T47D (cell line): ENCODE results near the gene BICDL2.

Source experiments
- DNase-seq, 2 experiments: peaks; one replicate each; pipeline versions ENCODE4 v3.0.0 to v3.0.0-alpha.2; 2011 to 2012; ENCODE audit warnings: low read depth in 1 of 2, low spot score in 1 of 2
- JUND ChIP-seq: IDR thresholded peaks from 2 replicates; pipeline ENCODE4 v1.6.1; 2012; ENCODE audit warnings: low read depth
- in situ Hi-C: cut with HindIII; loops from 2 replicates; pipeline ENCODE4 v1.10.0; 2016; ENCODE audit warnings: low sequenced_read_pairs, low pct_unique_long_range_greater_than_20kb

Gene BICDL2

DNA sequence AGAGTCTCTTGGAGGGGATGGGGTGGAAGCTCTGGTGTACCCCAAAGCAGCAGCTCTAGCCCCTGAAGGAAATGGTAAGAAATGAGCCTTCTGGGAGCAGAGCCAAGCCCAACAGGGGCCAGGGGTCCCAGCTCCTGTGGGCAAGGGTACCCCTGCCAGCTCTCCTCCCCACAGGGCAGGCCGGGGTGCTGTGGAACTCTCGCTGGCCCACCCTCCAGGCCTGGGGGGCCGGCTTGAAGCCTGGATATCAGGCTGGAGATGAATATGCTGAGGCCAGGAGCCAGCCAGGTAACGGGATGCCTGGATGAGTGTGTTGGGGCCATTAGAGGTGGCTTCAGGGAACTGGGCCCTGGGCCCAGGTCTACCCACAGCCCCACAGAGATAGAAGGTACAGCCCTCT lies 36.2 kb downstream of the BICDL2 start:
- TF ChIP-seq JUND: no peak
- in situ Hi-C loops: no loop called here
- no peak for DNase-seq

DNA sequence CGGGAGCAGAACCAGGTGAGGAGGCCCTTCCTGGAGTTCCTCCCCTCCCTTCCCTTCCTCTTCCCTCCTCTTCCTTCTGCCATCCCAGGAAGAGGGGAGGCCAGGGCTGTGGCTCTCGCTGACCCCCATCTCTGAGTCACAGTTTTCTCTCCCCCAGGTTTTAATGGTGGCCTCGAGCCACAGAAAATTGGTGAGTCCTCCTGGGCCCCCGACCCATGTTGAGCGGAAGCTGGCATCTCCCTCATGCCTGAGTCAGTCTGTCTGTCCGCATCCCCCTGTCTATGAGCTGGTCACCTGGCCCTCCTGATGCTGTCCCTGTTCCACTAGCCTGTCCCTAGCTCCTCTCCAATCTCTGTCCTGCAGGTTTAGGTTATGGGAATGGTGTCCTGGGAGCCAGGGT lies 36.8 kb downstream of the BICDL2 start:
- no peak for TF ChIP-seq JUND
- in situ Hi-C loops: no loop called here
- no peak for DNase-seq

DNA sequence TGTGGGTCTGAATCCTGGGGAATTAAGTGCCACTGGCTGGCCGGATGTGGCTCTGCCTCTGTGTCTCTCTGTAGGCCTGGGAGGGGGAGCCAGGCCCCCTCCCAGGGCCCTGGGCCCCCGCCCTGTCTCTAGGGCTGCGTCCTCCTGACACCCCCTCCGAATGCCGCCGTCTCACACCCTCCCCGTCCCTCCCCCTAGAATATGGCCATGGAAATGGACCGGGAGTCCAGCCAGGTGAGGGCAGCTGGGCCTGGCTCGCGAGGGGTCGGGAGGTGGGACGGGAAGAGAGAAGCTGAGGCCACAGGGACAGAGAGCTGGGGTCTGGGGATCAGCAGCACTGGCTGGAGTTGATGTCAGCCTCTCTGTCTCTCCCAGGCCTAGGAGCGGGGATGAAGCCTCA lies 40.4 kb downstream of the BICDL2 start:
- no peak for DNase-seq
- in situ Hi-C loops: no loop called here
- no peak for TF ChIP-seq JUND

DNA sequence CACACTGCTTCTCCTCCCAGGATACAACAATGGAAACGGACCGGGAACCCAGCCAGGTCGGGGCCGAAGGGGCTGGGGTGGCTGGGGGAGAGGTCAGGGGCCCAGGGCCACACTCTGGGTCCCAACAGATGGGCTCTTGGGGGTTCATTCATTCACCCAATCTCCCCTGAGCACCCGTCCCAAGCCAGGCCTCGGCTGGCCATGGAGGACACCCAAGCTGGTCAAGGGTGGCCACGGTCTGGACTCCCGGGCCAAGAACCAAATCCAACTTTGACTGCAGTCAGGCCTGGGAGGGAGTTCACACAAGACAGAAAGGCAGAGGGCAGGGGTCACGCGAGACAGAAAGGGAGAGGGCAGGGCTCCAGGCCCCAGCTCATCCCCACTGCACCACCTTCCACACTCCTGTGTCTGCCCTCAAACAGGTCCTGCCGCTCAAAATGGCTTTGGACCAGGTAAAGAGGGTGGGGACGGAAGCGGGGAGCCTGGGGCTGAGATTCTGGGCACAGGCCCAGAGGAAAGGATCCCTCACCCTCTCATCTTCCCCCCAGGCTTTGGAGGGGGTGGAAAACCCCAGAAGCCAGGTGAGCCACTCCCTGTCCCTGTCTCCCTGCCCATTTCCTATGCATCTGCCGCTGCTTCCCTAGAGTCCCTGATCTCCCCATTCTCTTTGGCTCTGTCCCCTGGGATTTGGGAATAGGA lies 44.2 kb downstream of the BICDL2 start:
- no peak for DNase-seq
- in situ Hi-C loops: no loop called here
- no peak for TF ChIP-seq JUND

DNA sequence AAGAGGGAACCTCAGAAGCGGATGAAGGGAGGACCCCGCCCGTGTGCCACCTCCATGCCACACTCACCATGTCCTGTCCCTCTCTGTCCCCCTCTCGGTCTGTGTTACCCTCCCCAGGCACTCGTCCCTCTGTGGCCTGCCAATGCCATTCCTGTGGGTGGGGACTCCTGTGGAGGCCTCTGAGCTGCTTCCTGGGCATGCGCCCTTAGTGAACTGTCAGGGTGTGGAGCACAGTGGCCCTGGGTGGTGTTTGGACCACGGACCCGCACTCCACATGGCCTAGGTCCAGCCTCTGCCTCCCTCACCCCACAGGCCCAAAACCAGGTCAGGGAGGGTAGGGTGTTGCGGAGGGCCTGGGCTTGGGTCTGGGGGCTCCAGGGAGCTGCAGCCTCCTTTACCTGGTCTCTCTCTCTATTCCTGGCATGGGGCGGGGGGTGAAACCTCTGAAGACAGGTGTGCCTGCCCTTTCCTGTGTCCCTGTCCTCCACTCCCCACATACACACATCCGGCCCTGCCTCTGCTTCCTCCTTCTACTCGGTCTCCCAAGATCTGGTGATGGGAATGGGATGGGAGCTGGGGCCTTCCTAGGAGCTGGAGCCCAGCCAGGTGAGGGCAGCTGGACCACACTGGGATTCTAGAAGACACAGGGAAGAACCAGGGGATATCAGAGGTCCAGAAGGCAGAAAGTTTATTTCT lies 45.0 kb downstream of the BICDL2 start:
- DNase-seq: no peak
- in situ Hi-C loops: no loop called here
- no peak for TF ChIP-seq JUND

DNA sequence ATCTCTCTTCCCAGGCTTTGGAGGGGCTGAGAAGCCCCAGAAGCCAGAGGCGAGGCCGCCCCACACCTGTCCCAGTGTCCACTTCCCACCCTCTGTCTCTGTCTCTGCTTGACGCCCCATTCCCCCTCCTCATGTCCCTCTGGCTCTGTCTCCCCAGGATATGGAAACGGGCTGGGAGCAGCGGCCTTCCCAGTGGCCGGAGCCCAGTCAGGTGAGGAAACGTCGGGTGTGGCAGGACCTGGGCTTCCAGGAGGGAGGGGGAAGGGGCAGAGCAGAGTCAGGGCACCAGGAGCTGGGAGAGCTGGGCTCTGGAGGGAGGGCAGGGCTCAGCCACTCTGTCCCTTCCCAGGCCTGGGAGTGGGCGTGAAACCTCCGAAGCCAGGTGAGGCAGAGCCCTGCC lies 45.9 kb downstream of the BICDL2 start:
- DNase-seq: peak in 1 of 2 experiments; percentile 67
- in situ Hi-C loops: no loop called here

DNA sequence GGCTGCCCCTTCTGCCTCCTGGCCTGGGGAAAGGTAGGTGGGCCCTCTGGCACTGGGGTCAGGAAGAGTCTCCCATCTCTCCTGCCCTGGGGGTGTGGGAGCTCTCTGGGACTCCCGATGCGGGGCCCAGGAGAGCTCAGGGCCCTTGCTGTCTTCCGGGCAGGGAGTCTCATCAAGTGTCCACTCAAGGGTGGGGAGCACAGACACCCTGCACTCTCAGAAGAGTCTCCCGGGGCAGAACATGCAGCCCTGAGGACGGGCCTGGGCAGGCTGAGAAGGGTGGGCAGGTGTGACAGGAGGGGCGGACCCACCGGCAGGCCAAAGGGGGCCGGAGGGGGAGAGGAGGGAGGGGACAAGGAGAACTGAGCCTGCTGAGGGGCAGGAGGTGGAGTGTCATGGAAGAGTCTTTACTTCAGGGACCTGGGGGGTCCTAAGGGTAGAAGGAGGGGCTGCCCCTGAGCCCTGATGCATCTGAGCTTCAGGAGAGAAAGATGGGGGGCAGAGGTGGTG lies 48.1 kb downstream of the BICDL2 start:
- in situ Hi-C loops: no loop called here
- no peak for DNase-seq
- TF ChIP-seq JUND: no peak

More for the DNA sequence above, 45.9 kb downstream of the BICDL2 start:
- no peak for TF ChIP-seq JUND

DNA sequence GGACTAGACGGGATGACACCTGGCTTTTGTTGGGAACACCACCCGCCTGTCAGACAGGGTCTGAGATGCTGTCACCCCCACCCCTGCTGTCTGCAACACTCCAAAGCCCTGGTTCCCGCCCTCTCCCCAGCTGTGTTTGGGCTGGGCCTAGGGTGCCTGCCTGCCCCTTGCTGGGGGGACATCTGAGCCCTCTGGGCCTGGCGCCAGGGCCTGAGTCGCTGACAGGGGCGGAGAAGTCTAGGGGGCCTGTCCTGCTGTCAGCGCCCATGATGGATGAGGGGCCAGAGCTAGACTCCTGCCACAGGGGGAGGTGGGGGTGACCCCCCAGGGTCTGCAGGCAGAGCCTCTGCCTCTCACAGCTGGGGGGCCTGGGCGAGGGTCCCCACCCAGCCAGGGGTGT lies 48.9 kb downstream of the BICDL2 start:
- in situ Hi-C loops: no loop called here
- DNase-seq: no peak
- TF ChIP-seq JUND: no peak

DNA sequence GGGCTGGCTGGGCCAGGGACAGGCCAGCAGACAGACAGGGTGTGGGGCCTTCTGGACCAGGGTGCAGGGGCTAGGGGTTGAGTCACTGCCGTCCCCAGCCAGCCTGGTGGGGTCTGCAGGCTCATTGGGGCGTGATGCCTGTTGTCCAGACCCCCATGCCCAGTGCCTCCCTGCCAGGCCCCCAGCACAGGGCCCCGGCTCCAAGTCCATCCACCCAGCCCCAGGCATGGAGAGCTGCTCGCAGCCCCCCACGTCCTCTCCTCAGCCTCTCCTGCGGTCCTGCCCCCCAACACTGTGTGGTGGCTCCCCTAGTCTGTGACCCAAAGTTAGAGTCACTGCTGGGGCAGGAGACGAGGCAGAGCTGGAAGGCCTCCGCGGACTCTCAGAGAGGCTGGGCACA lies 49.5 kb downstream of the BICDL2 start:
- DNase-seq: no peak
- in situ Hi-C loops: no loop called here
- no peak for TF ChIP-seq JUND

DNA sequence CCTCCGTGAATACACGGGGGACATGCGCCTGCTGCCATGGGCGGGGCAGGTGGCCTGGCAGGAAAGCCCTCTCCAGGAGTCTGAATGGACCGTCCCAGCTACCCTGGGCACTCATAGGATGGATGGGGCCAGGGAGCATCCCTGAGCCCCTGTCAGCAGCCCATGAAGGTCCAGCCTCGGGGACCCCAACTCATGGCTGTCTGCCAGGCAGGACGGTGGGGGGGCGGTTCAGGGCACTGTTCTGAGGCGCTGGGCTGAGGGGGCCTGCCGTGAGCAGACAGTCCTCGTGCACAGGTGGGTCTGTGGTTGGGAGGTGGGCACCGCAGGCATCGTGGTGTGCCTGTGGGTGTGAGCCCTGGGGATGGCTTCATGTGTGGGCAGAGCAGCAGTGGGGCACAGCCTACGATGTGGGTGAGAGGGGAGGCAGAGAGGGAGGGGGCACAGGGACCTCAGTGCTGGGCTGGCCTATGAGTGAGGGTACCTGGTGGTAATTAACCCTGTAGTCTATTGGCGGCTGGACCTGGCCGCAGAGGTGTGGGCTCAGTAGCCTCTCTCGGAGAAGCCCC lies 50.0 kb downstream of the BICDL2 start:
- TF ChIP-seq JUND: no peak
- in situ Hi-C loops: no loop called here
- no peak for DNase-seq

DNA sequence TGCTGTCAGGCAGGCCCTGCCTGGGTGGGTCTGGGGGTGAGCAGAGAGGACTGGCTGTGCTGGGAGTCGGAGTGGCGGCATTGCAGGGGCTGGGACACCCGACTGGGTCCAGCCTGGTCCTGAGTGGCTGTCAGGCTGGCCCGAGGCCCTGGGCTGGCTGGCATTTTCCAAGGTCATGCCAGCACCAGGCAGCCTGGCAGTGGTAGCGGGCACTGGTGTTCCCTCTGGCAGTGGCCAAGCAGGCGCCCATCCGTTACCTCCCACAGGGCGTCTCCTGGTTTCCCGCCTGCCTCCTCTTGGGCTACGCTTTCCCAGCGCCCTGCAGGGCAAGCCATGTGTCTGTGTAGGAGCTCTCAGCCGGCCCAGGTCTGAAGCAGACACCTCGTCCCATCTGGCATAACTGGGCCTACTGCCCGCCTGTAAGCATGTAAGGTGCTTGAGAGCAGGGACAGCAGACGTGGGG lies 50.8 kb downstream of the BICDL2 start:
- DNase-seq: no peak
- in situ Hi-C loops: no loop called here
- no peak for TF ChIP-seq JUND

DNA sequence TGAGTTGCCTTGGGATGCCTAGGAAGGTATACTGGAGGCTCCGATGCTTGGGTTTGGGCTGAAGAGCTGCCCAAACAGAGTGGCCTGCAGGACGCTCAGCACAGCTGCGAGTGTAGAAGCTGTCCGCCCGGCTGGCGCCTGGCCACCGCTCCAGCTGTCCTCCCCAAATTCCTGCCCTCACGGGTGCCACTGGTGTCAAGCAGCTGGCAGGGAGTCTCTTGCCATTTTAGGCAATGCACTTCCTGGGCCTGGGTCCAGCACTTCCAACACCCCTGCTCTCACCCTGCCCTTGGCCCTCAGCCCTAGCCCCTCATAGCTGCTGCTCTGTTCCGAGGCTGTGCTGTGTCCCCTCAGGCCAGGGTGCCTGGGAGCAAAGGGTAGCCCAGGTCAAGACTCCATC lies 51.3 kb downstream of the BICDL2 start:
- in situ Hi-C loops: no loop called here
- DNase-seq: no peak
- TF ChIP-seq JUND: no peak

DNA sequence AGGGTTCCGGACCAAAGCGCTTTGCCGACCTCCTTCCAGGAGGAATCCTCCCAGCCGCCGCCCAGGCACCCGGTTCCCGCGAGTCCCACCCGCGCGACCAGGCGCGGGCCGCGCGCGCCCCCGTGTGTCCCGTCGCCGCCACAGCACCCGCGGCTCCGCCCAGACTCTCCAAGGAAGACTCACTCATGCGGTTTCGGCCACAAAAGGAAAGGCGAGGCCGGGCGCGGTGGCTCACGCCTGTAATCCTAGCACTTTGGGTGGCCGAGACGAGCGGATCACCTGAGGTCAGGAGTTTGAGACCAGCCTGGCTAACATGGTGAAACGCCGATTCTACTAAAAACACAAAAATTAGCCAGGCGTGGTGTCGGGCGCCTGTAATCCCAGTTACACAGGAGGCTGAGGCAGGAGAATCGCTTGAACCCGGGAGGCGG lies 53.0 kb downstream of the BICDL2 start:
- TF ChIP-seq JUND: no peak
- DNase-seq: peak; percentile 89 to 93
- in situ Hi-C loops: no loop called here
